K562 (cell line): Measurements from ENCODE around the gene MYEF2. TPM values are rescaled to one million over a fixed set of nuclear protein-coding genes. Genes with fewer than 3 reads are reported as not detected.

Source experiments
- C11orf30 ChIP-seq: fragments of 450-650 bp; IDR thresholded peaks from 2 replicates; pipeline ENCODE4 v1.6.1; 2016; ENCODE audit warnings: low read depth, mild to moderate bottlenecking
- EZH2 ChIP-seq: IDR thresholded peaks from 2 replicates; pipeline ENCODE4 v1.6.1; 2012; ENCODE audit warnings: low read depth, mild to moderate bottlenecking, inconsistent platforms, low read length, borderline replicate concordance
- GABPB1 ChIP-seq: sonication (generic); formaldehyde crosslinking; IDR thresholded peaks from 2 replicates; pipeline ENCODE4 v1.8.0; 2022; ENCODE audit warnings: mild to moderate bottlenecking, missing genetic modification reagents
- IRF2 ChIP-seq: sonication (generic); formaldehyde crosslinking; IDR thresholded peaks from 2 replicates; pipeline ENCODE4 v1.8.1; 2022; ENCODE audit warnings: mild to moderate bottlenecking, missing genetic modification reagents
- KLF16 ChIP-seq: IDR thresholded peaks from 2 replicates; pipeline ENCODE4 v1.6.1; 2016; ENCODE audit warnings: antibody characterized with exemption
- MAFF ChIP-seq: IDR thresholded peaks from 2 replicates; pipeline ENCODE4 v1.6.1; 2012; ENCODE audit warnings: low read length, improper control_type of control experiment
- MAFG ChIP-seq: fragments of 450-650 bp; conservative IDR thresholded peaks from 2 replicates; pipeline ENCODE4 v1.6.1; 2016; ENCODE audit warnings: missing genetic modification characterization, missing compliant biosample characterization
- MAFK ChIP-seq: IDR thresholded peaks from 2 replicates; pipeline ENCODE4 v1.6.1; 2011; ENCODE audit warnings: low read length, improper control_type of control experiment
- NFATC3 ChIP-seq: fragments of 450-650 bp; IDR thresholded peaks from 2 replicates; pipeline ENCODE4 v1.6.1; 2017; ENCODE audit warnings: mild to moderate bottlenecking
- PTTG1 ChIP-seq: fragments of 450-650 bp; IDR thresholded peaks from 2 replicates; pipeline ENCODE4 v1.6.1; 2016; ENCODE audit warnings: low read depth, mild to moderate bottlenecking, missing genetic modification characterization, missing compliant biosample characterization
- RBFOX2 ChIP-seq: fragments of 200-400 bp; formaldehyde crosslinking; IDR thresholded peaks from 2 replicates; pipeline ENCODE4 v1.6.1; 2017; ENCODE audit warnings: low read depth, mild to moderate bottlenecking, low read length, moderate library complexity
- RBM14 ChIP-seq: fragments of 200-400 bp; formaldehyde crosslinking; IDR thresholded peaks from 2 replicates; pipeline ENCODE4 v1.6.1; 2018; ENCODE audit warnings: low read depth, mild to moderate bottlenecking, low read length, moderate library complexity, borderline replicate concordance; ENCODE audit not compliant: insufficient read depth
- SOX6 ChIP-seq: fragments of 450-650 bp; IDR thresholded peaks from 2 replicates; pipeline ENCODE4 v1.6.1; 2014; ENCODE audit warnings: mild to moderate bottlenecking
- SP2 ChIP-seq: IDR thresholded peaks from 2 replicates; pipeline ENCODE4 v1.6.1; 2011; ENCODE audit warnings: mild to moderate bottlenecking, low read depth, low read length, moderate library complexity; ENCODE audit not compliant: poor library complexity, severe bottlenecking; ENCODE audit errors: extremely low read depth
- ZNF311 ChIP-seq: fragments of 250-450 bp; sonication (Bioruptor Pico); IDR thresholded peaks from 2 replicates; pipeline ENCODE4 v1.4.0; 2020; ENCODE audit warnings: mild to moderate bottlenecking, moderate library complexity
- ZNF384 ChIP-seq: IDR thresholded peaks from 2 replicates; pipeline ENCODE4 v1.6.1; 2012; ENCODE audit warnings: low read depth, low read length, improper control_type of control experiment
- polyA plus RNA-seq, 8 experiments: library from polyadenylated mRNA; depleted of rRNA in 4 of 8; stranded (reverse) in 5 of 8; unstranded in 3 of 8; fragments of >200 nt; fragmentation: Nextera tagmentation in 2 of 8; fragmentation: Illumina TruSeq in 1 of 8; extraction: Ambion mirVana in 2 of 8; extraction: Trizol in 1 of 8; gene quantifications; 2 replicates each; pipeline versions ENCODE4 v1.2.1 to v1.2.3, GENCODE V29; 2011 to 2014; ENCODE audit warnings: inconsistent platforms in 1 of 8, missing spikeins in 1 of 8
- total RNA-seq, 7 experiments: library from RNA; depleted of rRNA in 6 of 7; stranded (reverse); fragments of >200 nt in 6 of 7; fragmentation: Illumina TruSeq in 2 of 7; extraction: Trizol in 2 of 7; gene quantifications; 2 replicates each; pipeline versions ENCODE4 v1.2.1 to v1.2.3, GENCODE V29; 2011 to 2021; ENCODE audit warnings: low replicate concordance in 1 of 7
- TF ChIP-seq, protein P1 (sequence below): fragments of 250-450 bp; sonication (Bioruptor Pico); IDR thresholded peaks from 2 replicates; pipeline ENCODE4 v1.4.0; 2020; ENCODE audit warnings: mild to moderate bottlenecking, moderate library complexity
- TF ChIP-seq, protein P2 (sequence below): fragments of 450-650 bp; IDR thresholded peaks from 2 replicates; pipeline ENCODE4 v1.6.1; 2016; ENCODE audit warnings: antibody characterized with exemption
- TF ChIP-seq, protein P3 (sequence below): fragments of 450-650 bp; IDR thresholded peaks from 2 replicates; pipeline ENCODE4 v1.6.1; 2017; ENCODE audit warnings: mild to moderate bottlenecking, moderate library complexity
- TF ChIP-seq, protein P4 (sequence below): fragments of 450-650 bp; IDR thresholded peaks from 2 replicates; pipeline ENCODE4 v1.6.1; 2016; ENCODE audit warnings: borderline replicate concordance

Gene MYEF2
- total and polyA plus RNA-seq, 9 of the 15 experiments (the other 6 are each of a cell fraction or from before 2014, with no cell fraction given) = 0.03 to 0.82 (median 0.19) TPM

DNA sequence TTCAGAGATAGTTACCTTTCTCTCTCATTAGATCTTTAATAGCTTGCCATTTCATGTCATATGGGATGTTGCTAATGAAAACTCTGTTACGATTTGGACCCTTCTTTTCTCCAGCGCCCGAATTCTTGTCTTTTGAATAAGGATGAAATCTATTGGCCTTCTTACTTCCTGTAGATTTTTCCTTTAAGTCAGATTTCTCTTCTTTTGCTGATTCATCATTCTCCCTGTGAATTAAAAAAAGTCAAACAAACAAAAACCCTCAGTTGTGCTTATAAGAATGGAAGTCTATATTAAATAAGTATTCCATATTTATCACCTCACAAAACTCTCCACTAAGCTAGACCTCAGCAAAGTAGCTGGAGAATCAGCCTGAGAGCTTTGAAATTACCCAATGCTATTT lies 9.5 kb downstream of the MYEF2 start (continued):
- TF ChIP-seq, protein P1, sequence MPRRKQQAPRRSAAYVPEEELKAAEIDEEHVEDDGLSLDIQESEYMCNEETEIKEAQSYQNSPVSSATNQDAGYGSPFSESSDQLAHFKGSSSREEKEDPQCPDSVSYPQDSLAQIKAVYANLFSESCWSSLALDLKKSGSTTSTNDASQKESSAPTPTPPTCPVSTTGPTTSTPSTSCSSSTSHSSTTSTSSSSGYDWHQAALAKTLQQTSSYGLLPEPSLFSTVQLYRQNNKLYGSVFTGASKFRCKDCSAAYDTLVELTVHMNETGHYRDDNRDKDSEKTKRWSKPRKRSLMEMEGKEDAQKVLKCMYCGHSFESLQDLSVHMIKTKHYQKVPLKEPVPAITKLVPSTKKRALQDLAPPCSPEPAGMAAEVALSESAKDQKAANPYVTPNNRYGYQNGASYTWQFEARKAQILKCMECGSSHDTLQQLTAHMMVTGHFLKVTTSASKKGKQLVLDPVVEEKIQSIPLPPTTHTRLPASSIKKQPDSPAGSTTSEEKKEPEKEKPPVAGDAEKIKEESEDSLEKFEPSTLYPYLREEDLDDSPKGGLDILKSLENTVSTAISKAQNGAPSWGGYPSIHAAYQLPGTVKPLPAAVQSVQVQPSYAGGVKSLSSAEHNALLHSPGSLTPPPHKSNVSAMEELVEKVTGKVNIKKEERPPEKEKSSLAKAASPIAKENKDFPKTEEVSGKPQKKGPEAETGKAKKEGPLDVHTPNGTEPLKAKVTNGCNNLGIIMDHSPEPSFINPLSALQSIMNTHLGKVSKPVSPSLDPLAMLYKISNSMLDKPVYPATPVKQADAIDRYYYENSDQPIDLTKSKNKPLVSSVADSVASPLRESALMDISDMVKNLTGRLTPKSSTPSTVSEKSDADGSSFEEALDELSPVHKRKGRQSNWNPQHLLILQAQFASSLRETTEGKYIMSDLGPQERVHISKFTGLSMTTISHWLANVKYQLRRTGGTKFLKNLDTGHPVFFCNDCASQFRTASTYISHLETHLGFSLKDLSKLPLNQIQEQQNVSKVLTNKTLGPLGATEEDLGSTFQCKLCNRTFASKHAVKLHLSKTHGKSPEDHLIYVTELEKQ (CRISPR knock-in tag) = no peak
- TF ChIP-seq C11orf30 (peak; percentile 15; the same call in 1 of the 2 replicates), ZNF311 (CRISPR knock-in tag) (no peak), KLF16 (no peak), SP2 (no peak), MAFF (peak; percentile 40; the same call in 1 of the 2 replicates), GABPB1 (CRISPR knock-in tag) (no peak), IRF2 (CRISPR knock-in tag) (no peak), ZNF384 (no peak), SOX6 (no peak), EZH2 (no peak), MAFK (peak; percentile 35; the same call in 1 of the 2 replicates), NFATC3 (no peak), MAFG (tag) (peak; percentile 57), PTTG1 (tag) (no peak), RBM14 (no peak), RBFOX2 (no peak)
- TF ChIP-seq, protein P2, sequence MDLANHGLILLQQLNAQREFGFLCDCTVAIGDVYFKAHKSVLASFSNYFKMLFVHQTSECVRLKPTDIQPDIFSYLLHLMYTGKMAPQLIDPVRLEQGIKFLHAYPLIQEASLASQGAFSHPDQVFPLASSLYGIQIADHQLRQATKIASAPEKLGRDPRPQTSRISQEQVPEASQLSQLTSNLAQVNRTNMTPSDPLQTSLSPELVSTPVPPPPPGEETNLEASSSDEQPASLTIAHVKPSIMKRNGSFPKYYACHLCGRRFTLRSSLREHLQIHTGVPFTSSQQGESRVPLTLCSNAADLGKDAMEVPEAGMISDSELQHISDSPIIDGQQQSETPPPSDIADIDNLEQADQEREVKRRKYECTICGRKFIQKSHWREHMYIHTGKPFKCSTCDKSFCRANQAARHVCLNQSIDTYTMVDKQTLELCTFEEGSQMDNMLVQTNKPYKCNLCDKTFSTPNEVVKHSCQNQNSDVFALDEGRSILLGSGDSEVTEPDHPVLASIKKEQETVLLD = no peak
- TF ChIP-seq, protein P3, sequence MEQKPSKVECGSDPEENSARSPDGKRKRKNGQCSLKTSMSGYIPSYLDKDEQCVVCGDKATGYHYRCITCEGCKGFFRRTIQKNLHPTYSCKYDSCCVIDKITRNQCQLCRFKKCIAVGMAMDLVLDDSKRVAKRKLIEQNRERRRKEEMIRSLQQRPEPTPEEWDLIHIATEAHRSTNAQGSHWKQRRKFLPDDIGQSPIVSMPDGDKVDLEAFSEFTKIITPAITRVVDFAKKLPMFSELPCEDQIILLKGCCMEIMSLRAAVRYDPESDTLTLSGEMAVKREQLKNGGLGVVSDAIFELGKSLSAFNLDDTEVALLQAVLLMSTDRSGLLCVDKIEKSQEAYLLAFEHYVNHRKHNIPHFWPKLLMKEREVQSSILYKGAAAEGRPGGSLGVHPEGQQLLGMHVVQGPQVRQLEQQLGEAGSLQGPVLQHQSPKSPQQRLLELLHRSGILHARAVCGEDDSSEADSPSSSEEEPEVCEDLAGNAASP = no peak
- TF ChIP-seq, protein P4, sequence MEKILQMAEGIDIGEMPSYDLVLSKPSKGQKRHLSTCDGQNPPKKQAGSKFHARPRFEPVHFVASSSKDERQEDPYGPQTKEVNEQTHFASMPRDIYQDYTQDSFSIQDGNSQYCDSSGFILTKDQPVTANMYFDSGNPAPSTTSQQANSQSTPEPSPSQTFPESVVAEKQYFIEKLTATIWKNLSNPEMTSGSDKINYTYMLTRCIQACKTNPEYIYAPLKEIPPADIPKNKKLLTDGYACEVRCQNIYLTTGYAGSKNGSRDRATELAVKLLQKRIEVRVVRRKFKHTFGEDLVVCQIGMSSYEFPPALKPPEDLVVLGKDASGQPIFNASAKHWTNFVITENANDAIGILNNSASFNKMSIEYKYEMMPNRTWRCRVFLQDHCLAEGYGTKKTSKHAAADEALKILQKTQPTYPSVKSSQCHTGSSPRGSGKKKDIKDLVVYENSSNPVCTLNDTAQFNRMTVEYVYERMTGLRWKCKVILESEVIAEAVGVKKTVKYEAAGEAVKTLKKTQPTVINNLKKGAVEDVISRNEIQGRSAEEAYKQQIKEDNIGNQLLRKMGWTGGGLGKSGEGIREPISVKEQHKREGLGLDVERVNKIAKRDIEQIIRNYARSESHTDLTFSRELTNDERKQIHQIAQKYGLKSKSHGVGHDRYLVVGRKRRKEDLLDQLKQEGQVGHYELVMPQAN = no peak
